ENCODE data around the gene SOX6.

The SOX6 gene

DNA sequence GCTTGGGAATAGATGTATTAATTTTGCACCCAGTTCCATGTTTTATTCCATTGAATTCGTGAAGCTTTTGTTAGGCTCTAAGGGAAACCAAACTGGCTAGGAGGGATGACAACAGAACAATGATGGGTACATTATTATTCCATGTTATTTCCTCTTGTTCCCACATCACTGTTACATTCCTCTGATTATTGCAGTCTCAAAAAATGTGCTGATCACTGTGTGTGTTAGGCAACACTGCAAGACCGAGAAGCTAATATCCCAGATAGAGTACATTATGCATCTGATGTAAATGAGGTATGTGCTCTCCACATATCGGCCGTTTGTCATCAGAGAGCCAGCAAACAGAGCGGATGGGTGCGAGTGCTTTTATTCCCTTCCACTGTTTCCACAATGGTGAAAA, 327.9 kb downstream of the SOX6 start:
- no peak for DNase-seq

DNA sequence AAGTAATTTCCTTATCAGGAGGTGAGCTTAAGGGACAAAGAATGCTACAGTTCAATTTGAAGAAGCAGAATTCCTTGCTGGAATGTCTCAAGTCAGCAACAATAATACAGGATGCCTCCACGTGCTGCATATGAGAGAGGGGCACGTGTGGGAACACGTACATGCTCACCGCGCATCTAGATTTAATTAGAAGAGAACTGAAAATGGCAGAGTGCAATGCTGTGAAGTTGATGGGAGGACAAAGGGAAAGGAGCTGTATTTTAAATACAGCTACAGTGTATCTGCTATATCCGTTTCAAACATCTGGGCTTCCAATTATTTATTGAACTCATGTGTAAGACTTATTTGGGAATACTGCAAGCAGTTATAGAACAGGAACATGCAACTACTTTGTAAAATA, 328.7 kb downstream of the SOX6 start:
- DNase-seq, result no peak

DNA sequence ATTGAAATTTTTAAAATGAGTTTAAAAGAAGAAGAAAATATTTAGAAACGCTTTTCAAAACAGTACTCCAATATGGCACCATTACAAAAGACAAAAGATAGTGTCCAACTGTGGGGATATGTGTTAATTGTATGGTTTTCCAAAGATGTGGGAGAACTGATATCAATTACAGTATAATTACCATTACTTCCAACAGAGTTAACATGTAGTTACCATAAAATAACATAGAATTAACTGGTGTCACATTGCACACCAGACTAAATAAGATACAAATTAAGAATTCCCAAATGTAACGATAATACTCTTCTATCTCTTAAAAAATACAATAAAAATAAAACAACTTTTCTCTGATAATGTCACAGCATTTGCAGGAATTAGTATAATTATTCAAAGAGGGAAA, 329.5 kb downstream of the SOX6 start:
- DNase-seq, result no peak

DNA sequence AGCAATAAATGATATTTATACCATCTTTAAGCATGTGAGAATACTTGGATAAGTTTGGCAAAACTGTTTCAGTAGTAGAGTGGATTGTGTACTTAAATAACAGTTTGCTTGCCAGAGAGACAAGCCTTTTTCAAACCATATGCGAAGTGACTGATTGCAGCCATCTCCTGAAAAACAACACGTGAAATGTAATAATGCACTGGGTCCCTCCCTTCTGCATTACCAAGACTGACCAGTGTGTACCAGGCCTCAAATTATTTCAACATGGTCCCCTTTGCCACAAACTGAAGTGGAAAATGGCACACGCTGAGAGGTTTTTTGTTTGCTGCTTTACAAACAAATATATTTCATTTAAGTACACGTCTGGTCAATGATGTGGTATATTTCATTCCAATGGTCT, 337.4 kb downstream of the SOX6 start:
- no peak for DNase-seq

DNA sequence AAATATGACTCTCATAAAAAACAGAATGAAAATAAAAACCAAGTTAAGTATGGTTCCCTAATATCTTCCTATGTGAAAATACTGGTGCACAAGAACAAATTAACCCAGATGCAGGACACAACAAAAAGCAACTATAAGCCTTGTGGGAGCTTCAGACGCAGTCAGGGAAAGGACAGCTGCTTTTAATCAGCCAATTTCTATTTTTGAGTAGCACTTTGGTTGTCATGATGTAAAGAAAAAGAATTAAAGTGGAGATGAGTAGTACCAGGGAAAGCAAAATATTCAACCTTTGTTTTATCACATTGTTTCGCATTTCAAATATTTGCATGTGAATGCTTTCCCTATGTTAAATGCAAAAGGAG, 339.9 kb downstream of the SOX6 start:
- no peak for DNase-seq

DNA sequence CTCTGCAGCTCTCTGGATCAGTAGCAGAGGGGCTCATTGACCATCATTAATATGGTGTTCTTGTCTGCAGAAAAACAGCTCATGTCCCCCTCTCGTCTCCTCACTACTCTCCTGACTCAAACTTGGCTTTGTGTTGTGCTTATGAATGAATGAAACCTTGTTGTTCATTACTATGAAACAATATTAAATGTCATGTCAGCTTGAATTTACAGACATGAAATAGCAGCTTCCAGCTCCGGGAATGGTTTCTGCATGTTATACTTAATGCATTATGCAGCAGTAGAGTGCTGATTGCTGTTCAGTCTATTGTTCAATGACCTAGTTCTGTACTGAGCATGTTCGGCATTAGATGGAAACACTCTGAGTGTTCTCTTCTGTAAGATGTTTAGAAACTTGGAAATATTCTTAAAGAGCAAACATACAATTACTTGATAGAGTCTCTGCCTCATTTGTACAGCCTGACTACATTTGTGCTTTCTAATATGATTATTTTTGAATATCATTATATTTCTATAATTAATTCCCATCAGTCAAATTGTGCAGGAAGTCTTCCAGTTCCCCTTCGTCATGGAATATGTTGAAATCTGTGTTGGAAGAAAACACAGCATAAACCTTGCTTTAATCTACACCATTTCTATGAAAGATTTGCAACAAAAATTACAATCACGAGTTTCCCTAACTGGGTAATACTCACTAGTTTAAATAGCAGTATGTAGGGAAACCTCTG, 340.4 kb downstream of the SOX6 start:
- DNase-seq, result no peak

DNA sequence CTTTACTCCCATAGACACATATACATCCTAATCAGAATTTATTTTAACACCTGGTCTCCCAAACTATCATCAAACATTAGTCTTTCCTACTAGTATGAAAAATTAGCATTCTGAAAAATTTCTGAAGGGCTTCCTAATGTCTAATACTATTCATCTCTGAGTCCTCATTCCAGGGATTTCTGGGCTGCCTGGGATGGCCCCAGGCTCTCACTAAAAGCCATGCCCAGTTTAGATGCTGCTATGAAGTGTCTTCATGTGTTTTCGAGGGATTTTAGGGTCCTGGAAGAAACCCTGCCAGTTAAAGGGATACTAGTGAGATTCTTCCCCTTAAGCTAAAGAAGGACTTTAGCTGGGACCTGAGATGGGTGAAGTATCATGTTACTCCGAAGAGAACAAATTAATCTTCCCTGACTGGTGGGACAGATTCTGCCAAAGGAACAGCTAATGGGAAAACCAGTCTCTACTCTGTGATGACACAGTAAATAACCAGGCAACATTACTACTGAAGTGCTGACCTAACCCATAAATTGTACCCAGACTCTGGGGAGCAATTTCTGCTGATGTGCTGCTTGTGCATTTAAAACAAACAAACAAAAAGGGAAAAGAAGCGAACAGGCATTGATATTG, 342.6 kb downstream of the SOX6 start:
- no peak for DNase-seq

DNA sequence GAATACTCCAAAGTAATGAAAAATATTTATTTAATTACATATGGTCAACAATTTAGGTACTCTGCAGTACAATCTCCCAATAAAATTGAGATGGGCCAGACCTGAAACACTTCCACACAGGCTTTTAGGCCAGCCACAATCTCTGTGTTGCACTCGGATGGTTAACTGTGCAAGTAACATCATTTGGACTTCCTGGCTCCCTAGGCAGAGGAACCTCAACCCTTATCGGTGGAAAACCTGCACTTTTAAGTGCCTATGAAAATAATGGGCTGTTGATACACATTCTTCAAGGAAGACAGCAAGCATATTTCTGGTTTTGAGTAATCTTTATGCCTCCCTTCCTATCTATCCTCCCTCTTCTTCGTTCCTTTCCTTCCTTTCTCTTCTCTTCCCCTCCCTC, 343.1 kb downstream of the SOX6 start:
- no peak for DNase-seq

DNA sequence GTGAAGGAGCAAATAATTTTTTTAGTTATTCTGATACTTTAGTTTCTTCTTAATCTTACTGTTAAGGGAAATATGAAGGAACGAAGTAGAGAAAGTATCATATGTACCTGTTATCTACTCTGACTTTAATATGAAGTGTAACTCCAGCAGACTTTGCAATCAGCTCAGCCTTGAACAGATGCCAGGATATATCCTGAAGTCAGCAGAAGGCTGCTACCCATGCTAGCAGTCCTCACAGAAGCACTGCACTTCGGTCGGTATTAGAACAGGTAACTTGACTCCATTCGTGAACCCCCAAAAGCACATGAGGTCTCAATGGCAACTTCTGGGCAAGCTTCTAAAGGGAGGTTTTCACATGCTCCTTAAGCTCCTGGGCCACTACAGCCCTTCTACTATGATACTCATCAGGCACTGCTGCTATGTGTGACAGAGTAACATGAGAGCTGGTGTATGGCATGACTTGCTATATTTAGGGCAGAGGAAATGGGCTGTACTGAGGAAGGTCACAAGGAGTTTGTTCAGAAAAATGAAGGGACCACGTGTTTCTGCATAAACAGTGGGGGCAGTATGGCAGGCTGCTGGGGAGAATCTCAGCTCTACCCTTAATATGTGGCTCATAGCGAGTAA, 344.1 kb downstream of the SOX6 start:
- no peak for DNase-seq

DNA sequence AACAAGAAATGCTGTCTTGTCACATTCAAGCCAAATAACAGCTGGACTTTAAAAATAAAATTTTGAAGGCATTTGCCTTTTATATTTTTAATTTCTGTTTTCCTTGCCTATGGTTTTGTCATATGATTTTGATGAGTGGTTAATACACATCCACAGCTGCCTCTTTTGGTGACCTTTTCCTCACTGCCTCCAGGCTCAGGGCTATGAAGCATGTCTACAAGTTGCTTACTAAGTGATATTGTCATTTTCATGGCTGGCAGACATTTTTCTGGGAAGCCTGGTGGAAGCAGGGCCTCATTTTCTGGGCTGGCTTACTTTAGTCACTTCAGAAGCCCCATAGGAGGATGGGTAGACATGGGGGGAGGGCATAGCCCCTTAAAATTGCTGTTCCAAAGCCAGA, 344.9 kb downstream of the SOX6 start:
- no peak for DNase-seq

DNA sequence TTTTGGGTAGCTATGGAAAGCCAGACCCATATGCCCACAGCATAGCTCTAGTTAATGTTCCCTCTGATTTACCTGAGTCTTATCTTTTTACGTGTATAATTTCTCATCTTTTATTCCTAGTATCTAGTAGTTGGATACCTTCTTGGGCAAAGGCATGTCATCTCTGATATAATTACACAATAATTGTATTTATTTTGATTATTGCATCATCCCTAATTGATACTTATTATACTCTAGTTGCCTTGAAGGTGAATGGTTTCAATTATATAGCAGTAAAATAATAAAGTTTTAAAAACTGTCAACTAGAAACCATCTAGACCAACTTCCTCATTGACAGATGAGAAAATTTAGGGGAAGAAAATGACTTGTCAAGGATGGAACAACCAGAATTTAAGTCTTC, 347.3 kb downstream of the SOX6 start:
- no peak for DNase-seq

DNA sequence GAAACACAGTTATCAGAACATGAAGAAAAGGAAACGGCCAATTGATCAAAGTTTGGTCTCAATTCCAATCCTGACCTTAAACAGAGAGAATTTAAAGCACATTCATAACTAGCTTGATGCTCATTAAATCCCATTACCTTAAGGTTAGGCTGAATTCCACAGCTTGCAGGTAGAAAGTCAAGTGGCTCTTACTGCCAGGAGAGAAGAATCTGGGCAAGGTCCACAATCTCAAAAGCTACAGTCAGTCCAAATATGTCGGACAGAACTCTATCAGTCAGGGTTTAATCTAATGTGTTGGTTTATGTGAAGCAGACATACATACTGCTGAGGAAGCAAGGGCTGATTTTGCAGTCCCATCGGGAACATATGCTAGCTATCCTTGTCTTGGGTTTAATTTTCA, 348.8 kb downstream of the SOX6 start:
- DNase-seq, result no peak

DNA sequence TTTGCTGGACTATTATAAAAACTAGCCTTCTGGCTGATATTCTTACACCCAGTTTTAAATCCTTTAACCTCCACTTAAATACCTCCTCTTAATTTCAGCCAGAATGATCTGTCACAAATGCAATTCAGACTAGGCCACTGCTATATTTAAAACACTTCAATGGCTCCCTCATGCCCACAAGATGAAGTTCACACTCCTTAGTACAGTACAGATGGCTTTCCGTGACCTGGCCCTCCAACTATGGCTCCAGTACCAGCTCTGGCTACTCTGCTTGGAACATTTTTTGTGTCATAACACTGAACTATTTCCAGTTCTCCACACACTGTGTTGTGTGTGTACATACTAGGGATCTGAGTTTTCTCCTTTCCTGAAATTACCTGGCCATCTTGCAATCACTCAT, 353.4 kb downstream of the SOX6 start:
- no peak for DNase-seq

DNA sequence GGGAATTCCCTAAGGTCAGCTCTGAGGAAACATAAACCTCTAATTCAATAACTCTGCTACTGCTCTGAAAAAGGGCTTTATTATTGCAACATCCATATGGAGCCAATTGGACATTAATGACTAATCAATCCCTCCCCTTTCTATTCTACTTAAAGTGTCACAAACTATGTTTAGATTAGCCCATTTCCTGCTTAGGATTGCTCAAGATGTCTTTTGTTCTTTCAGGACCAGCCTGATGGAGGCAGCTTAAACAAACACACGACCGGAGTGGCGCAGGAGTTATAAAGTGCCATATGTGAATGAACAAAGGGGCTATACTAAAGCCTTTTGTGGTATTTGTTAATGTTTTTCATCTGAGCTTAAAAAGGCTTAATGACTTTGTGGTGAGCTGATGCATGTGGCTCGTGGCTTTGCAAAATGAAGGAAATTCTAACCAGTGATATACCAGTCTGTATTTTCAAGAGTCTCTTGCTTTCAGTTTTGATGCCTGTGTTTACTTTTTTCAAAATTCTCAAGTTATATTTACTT, 354.4 kb downstream of the SOX6 start:
- DNase-seq, result no peak

DNA sequence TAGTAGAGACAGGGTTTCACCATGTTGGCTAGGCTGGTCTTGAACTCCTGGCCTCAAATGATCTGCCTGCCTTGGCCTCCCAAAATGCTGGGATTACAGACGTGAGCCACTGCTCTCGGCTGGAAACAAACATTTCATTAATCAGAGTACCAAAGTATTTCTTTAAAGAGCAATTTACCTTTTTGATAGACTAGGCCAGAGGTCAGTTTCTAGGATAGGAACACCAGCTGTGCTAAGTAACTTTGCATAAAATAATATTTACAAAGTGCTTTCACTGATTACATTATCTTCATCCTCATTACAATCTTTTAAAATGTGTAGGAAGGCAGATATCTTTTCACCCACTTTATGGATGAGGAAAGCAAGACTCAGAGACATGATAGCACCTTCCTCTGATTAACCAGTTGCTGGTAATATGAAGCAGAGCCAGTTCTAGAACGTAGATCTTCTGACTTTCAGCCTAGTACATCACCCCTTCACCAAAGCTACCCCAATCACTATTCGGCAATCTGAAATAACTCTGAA, 355.2 kb downstream of the SOX6 start:
- DNase-seq, result no peak

DNA sequence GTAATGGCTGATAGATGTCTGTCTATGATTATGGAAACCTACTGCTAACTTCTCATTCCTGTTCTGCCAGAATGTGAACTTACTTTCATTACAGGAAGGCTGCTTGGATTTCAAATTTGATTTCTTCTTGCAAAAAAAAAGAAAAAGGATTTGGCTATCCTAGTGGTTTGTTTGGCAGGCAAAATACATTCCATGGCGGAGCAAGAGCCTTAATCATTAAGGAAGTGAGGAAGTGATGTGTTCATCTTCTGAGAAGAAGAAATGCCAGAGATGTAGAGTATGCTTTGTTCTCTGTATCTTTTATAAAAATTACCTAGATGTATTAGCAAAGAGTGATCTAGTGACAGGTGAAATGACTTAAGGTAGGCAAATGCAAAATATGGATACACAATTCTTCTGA, 356.3 kb downstream of the SOX6 start:
- no peak for DNase-seq

DNA sequence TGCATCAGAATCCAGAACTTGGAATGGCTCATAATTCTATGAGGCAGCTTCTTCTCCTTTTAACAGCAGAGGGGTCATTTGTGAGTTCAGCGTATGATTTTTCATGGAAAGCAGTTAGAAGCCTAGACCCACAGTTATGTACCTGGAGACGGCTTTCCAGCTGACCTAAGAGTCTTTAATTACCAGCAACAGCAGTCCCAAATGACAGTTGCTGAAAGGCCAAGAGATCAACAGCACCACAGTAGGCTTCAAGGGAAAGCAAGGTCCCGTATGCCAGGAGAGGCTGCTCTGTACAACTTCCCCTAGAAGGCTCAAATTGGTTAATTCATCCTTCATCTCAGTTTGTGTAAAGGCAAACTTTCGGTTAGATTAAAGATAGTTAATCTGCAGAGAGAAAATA, 363.0 kb downstream of the SOX6 start:
- DNase-seq, result no peak

DNA sequence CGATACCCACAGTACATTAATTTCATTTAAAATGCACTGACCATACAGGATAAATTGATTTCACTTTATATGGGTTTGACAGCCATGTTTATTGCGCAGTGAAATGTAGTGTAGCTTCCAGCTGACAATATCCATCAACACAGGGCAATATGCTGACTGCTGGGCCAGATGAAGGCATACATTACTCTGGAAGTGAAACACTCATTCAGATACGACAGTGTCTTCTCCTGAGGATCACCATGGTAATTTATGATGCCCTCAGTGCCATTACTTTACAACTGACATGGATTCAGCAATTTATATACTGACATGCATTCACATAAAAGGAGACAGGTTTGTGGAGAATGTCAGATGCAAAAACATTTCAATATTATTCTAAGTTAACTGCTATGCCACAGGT, 365.1 kb downstream of the SOX6 start:
- no peak for DNase-seq

DNA sequence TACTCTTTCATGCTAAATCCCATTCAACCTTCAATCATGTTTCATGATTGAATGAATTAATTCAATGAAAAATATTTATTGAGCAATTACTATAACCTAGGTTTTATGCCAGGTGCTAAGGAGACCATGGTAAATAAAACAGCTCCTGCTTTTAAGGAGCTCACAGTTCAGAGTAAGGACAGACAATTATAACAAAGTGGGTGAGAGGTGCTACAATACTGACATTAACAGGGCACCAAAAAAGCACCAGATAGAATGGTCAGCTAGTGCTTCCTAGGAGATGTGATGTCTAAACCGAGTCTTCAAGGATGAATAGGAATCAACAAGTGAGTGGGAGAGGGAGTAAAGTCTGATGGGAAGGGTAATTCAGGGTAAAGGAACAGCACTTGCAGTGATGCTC, 366.7 kb downstream of the SOX6 start:
- no peak for DNase-seq

DNA sequence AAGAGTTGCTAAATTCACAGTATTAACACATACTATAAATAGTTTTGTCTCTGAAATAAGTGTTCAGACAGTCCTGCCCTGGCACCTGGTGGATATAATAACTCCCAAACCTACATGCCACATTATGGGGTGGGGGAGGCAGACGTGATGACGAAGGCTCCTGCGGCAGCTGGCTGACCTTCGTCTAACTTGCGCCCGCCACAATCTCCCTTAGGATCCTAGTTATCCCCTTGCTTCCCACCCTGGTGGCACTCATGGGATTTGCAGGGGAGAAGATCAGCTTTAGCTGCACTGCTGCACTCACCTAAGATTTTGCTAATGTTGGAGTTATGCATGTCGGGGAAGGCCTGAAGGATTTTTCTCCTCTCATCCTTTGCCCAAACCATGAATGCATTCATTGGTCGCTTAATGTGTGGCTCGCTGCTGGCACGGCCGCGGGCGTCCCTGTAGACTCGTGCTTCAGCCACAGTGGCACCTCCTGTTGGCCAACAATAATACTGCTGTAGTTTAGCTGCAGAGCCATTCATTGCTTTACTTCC, 367.6 kb downstream of the SOX6 start:
- no peak for DNase-seq

DNA sequence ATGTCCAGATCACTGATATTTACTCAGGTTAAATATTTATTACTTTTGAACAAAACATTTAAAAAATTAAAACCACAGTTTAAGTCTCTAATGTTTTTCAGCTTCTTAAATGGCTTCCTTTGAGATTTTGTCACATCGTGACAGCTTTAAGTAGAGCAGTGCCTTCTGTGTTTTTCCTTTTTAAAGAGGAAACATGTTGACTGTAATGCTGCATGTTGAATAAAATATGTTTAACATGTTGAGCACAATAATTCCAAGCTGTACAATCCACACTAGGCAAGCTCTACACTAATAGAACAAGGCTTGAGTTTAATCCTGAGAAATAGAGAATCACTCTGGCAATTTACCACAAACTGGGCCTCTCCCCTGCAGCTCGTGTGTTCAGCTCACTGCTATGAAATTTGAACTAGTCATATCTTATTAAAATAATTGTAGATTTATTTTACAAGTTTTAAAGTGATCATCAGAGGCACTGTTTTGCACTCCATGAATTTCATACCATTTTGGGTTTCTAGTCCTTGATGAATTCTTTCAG, 368.3 kb downstream of the SOX6 start:
- DNase-seq, result no peak

DNA sequence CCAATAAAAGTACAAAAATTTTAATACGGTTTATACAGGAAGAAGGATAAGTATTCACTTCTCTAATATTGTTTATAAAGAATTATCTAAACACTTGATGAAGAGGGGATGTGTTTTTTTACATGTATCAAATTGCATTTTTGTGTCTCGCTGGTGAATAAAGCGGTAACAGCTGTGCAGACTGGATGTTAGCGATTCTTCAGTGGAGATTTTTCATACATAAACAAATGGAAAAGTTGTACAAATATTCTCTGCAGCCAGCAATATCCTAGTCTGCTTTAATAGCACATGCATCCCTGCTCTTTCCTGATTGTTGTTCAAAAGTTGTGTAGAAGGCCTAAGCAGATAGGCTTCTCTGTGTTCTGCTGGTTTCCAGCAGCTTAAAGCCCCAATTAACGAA, 369.3 kb downstream of the SOX6 start:
- DNase-seq, result no peak

DNA sequence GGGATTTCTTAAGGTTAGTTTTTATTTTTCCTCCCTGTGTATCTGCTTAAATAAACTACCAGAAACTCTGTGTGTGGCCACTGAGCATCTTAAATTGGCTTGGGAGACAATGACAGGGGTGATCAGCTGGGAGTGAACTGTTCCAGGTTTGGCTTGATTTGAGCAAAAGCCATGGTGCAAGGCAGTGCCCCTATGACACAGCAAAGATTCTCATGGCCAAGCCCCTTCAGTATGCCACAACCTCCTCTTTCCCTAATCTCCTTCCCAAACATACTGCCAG, 370.5 kb downstream of the SOX6 start:
- no peak for DNase-seq

All from left hindlimb (tissue), 1 donor.